ENCODE results near the gene COX6B1.

- TF ChIP-seq POLR2AphosphoS5 (IDR thresholded peaks at IDR 0.05) (no peak), CTCF (IDR thresholded peaks at IDR 0.05 in 8 of 11, conservative IDR thresholded peaks at IDR 0.05 in 3 of 11) (no peak), POLR2A (IDR thresholded peaks at IDR 0.05) (no peak)
Observed at GRCh38 chr19:35669566-35669965, 21.4 kb downstream of the COX6B1 start.

Data from spleen (tissue), 7 donors.